Parathyroid adenoma (tissue), 2 donors: Measurements from ENCODE around the gene SH3D19.

Experiments
- H2AFZ ChIP-seq: fragments of 300-600 bp; sonication (generic); one replicate; pipeline ENCODE4 v1.7.0; 2017; ENCODE audit warnings: antibody characterized with exemption, mild to moderate bottlenecking
- H3K27ac ChIP-seq: fragments of 300-600 bp; sonication (generic); one replicate; pipeline ENCODE4 v1.7.0; 2017
- H3K27me3 ChIP-seq: fragments of 300-600 bp; sonication (generic); one replicate; pipeline ENCODE4 v1.7.0; 2017; ENCODE audit warnings: low read length; ENCODE audit not compliant: control insufficient read depth, insufficient read depth
- H3K36me3 ChIP-seq: fragments of 300-600 bp; sonication (generic); one replicate; pipeline ENCODE4 v1.7.0; 2017; ENCODE audit warnings: low read length; ENCODE audit not compliant: control insufficient read depth, insufficient read depth
- H3K4me1 ChIP-seq: fragments of 300-600 bp; sonication (generic); one replicate; pipeline ENCODE4 v1.7.0; 2017; ENCODE audit warnings: control low read depth
- H3K4me2 ChIP-seq: fragments of 300-600 bp; sonication (generic); one replicate; pipeline ENCODE4 v1.7.0; 2017; ENCODE audit warnings: low read length
- H3K4me3 ChIP-seq: fragments of 300-600 bp; sonication (generic); one replicate; pipeline ENCODE4 v1.7.0; 2017; ENCODE audit warnings: low read depth, low read length
- H3K79me2 ChIP-seq: fragments of 300-600 bp; sonication (generic); one replicate; pipeline ENCODE4 v1.7.0; 2017; ENCODE audit warnings: control low read depth
- H3K9ac ChIP-seq: fragments of 300-600 bp; sonication (generic); one replicate; pipeline ENCODE4 v1.7.0; 2017; ENCODE audit warnings: mild to moderate bottlenecking
- H3K9me3 ChIP-seq: fragments of 300-600 bp; sonication (generic); one replicate; pipeline ENCODE4 v1.7.0; 2017; ENCODE audit warnings: low read length; ENCODE audit not compliant: control insufficient read depth
- CTCF ChIP-seq: fragments of 300-600 bp; sonication (generic); IDR thresholded peaks from one replicate; pipeline ENCODE4 v1.7.0; 2017; ENCODE audit warnings: antibody characterized with exemption, mild to moderate bottlenecking
- donor health status: primary hyperparathyroidism.

Gene SH3D19

GRCh38 chr4:151198748-151199147, 126.7 kb downstream of the SH3D19 start:
- Histone ChIP-seq H3K9me3 (no peaks in the 10 kb centered on the region), H3K4me3 (no peak overlapping the region), H3K27me3 (no peaks in the 10 kb centered on the region), H3K9ac (no peak overlapping the region), H3K79me2 (no peaks in the 10 kb centered on the region), H3K4me2 (no peak overlapping the region), H3K27ac (no peak overlapping the region), H2AFZ (no peak overlapping the region), H3K4me1 (no peaks in the 10 kb centered on the region), H3K36me3 (no peaks in the 10 kb centered on the region)
- TF ChIP-seq CTCF: no peak

- no peak for TF ChIP-seq CTCF
These were observed 128.2 kb downstream of the SH3D19 start for GRCh38 chr4:151197247-151197646.

DNA sequence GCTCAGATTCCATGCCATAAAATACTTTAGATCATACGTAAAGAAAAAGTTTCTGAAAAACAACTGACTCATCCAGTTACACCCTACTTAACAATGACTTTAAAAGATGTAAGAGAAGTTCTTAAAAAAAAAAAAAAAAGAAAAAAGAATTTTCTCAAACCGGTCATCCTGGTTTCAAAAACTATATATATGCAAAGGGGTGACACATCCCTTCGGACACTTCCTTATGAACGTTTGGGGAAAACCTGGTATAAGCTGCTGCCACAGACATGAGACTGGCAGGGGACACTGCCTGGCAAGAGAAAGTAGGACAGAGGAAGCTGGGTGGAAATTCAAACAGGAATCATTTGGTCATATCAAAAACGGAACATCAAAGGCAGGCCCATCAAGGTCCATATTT, 129.6 kb downstream of the SH3D19 start:
- Histone ChIP-seq H2AFZ (no peak overlapping the region), H3K27me3 (no peaks in the 10 kb centered on the region), H3K4me2 (no peak overlapping the region), H3K4me3 (no peak overlapping the region), H3K27ac (no peak overlapping the region), H3K9me3 (no peaks in the 10 kb centered on the region), H3K79me2 (no peaks in the 10 kb centered on the region), H3K4me1 (no peaks in the 10 kb centered on the region), H3K36me3 (no peaks in the 10 kb centered on the region), H3K9ac (no peak overlapping the region)
- no peak for TF ChIP-seq CTCF

More at GRCh38 chr4:151197247-151197646, 128.2 kb downstream of the SH3D19 start:
- Histone ChIP-seq H3K9ac (no peak overlapping the region), H3K27ac (no peak overlapping the region), H3K9me3 (no peaks in the 10 kb centered on the region), H3K4me3 (no peak overlapping the region), H3K36me3 (no peaks in the 10 kb centered on the region), H2AFZ (no peak overlapping the region), H3K79me2 (no peaks in the 10 kb centered on the region), H3K4me2 (no peak overlapping the region), H3K27me3 (no peaks in the 10 kb centered on the region), H3K4me1 (no peaks in the 10 kb centered on the region)

GRCh38 chr4:151193414-151193813, 132.0 kb downstream of the SH3D19 start:
- Histone ChIP-seq H3K4me1 (no peaks in the 10 kb centered on the region), H3K9ac (no peak overlapping the region), H3K4me2 (no peak overlapping the region), H3K36me3 (no peaks in the 10 kb centered on the region), H3K4me3 (no peak overlapping the region), H3K27me3 (no peaks in the 10 kb centered on the region), H3K27ac (no peak overlapping the region), H2AFZ (no peak overlapping the region), H3K9me3 (no peaks in the 10 kb centered on the region), H3K79me2 (no peaks in the 10 kb centered on the region)
- no peak for TF ChIP-seq CTCF

DNA sequence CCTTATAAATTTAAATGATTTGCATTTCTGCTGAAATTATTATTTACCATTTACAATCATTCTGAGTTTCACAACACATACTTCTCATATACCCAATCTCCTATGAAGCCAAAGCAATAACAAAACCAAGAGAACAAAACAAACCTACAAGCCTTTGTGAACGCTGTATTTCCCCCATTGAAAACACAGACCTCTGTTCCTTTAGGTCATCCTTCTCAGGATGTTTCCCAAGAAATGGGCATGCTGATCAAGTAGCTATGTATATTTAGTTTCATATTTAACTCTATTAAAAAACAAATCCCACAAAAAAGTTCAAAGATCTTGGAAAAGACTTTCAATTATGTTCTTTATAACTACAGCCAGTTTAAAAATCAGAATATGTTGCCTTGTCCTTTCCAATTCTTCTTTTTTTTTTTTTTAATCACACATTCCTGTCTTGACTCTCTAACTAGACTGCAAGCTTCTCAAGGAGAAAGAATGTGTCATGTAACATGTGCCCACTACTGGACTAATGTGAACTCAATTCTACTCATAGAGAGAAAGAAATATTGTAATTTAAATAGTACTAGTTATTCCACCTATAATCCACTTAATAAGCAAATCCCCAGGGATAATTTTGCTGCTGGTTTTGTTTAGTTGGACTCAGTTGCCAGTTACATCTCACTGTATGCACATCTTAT, 132.7 kb downstream of the SH3D19 start:
- Histone ChIP-seq H3K79me2 (no peaks in the 10 kb centered on the region), H3K9ac (no peak overlapping the region), H3K4me3 (no peak overlapping the region), H3K4me1 (no peaks in the 10 kb centered on the region), H3K9me3 (no peaks in the 10 kb centered on the region), H2AFZ (no peak overlapping the region), H3K4me2 (no peak overlapping the region), H3K27ac (no peak overlapping the region), H3K36me3 (no peaks in the 10 kb centered on the region), H3K27me3 (no peaks in the 10 kb centered on the region)
- TF ChIP-seq CTCF: no peak
